Ishikawa (cell line): ENCODE measurements around the gene SPRR2D.

Source experiments
- CEBPB ChIP-seq: IDR thresholded peaks from 2 replicates; pipeline ENCODE4 v1.6.1; 2012
- EGR1 ChIP-seq: IDR thresholded peaks from 2 replicates; pipeline ENCODE4 v1.6.1; 2012
- EP300 ChIP-seq: IDR thresholded peaks from 2 replicates; pipeline ENCODE4 v1.6.1; 2012; ENCODE audit warnings: borderline replicate concordance
- FOXM1 ChIP-seq: IDR thresholded peaks from 2 replicates; pipeline ENCODE4 v1.6.1; 2012; ENCODE audit warnings: low read depth, borderline replicate concordance
- NFIC ChIP-seq: IDR thresholded peaks from 2 replicates; pipeline ENCODE4 v1.6.1; 2012
- RAD21 ChIP-seq: IDR thresholded peaks from 2 replicates; pipeline ENCODE4 v1.6.1; 2012; ENCODE audit warnings: low read depth
- TAF1 ChIP-seq: IDR thresholded peaks from 2 replicates; pipeline ENCODE4 v1.6.1; 2012; ENCODE audit warnings: low read depth, mild to moderate bottlenecking
- TCF12 ChIP-seq: IDR thresholded peaks from 2 replicates; pipeline ENCODE4 v1.6.1; 2012; ENCODE audit warnings: low read depth
- YY1 ChIP-seq: IDR thresholded peaks from 2 replicates; pipeline ENCODE4 v1.6.1; 2012; ENCODE audit warnings: low read depth
- TF ChIP-seq, protein P1 (sequence below): IDR thresholded peaks from 2 replicates; pipeline ENCODE4 v1.6.1; 2012
- TF ChIP-seq, protein P2 (sequence below): IDR thresholded peaks from 2 replicates; pipeline ENCODE4 v1.6.1; 2012

DNA sequence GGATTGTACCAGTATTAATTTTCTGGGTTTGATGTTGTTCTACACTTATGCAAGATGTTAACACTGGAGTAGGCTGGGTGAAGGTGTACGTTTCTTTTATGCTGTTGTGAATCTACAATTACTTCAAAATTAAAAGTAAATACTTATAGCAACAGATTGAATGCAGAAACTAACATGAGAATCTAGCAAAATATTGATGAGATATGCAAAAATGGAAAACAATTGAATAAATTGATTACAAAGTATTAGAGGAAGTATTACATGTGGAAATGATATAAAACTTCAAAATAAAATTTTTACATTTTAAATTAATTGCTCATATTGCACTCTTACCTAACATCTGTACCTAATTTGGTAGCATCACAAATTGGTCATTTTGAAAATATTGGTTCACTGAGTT is 45.1 kb downstream of the SPRR2D start:
- TF ChIP-seq, protein P1, sequence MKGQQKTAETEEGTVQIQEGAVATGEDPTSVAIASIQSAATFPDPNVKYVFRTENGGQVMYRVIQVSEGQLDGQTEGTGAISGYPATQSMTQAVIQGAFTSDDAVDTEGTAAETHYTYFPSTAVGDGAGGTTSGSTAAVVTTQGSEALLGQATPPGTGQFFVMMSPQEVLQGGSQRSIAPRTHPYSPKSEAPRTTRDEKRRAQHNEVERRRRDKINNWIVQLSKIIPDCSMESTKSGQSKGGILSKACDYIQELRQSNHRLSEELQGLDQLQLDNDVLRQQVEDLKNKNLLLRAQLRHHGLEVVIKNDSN = no peak
- no peak for TF ChIP-seq RAD21
- no peak for TF ChIP-seq EP300
- no peak for TF ChIP-seq EGR1
- TF ChIP-seq FOXM1 = no peak
- TF ChIP-seq CEBPB = no peak
- TF ChIP-seq TAF1 = no peak
- TF ChIP-seq NFIC = no peak
- no peak for TF ChIP-seq TCF12
- TF ChIP-seq, protein P2, sequence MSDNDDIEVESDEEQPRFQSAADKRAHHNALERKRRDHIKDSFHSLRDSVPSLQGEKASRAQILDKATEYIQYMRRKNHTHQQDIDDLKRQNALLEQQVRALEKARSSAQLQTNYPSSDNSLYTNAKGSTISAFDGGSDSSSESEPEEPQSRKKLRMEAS = no peak
- TF ChIP-seq YY1 = no peak
